Measurements from ENCODE around the gene CALD1.

CALD1 gene, protein sequence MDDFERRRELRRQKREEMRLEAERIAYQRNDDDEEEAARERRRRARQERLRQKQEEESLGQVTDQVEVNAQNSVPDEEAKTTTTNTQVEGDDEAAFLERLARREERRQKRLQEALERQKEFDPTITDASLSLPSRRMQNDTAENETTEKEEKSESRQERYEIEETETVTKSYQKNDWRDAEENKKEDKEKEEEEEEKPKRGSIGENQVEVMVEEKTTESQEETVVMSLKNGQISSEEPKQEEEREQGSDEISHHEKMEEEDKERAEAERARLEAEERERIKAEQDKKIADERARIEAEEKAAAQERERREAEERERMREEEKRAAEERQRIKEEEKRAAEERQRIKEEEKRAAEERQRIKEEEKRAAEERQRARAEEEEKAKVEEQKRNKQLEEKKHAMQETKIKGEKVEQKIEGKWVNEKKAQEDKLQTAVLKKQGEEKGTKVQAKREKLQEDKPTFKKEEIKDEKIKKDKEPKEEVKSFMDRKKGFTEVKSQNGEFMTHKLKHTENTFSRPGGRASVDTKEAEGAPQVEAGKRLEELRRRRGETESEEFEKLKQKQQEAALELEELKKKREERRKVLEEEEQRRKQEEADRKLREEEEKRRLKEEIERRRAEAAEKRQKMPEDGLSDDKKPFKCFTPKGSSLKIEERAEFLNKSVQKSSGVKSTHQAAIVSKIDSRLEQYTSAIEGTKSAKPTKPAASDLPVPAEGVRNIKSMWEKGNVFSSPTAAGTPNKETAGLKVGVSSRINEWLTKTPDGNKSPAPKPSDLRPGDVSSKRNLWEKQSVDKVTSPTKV

DNA sequence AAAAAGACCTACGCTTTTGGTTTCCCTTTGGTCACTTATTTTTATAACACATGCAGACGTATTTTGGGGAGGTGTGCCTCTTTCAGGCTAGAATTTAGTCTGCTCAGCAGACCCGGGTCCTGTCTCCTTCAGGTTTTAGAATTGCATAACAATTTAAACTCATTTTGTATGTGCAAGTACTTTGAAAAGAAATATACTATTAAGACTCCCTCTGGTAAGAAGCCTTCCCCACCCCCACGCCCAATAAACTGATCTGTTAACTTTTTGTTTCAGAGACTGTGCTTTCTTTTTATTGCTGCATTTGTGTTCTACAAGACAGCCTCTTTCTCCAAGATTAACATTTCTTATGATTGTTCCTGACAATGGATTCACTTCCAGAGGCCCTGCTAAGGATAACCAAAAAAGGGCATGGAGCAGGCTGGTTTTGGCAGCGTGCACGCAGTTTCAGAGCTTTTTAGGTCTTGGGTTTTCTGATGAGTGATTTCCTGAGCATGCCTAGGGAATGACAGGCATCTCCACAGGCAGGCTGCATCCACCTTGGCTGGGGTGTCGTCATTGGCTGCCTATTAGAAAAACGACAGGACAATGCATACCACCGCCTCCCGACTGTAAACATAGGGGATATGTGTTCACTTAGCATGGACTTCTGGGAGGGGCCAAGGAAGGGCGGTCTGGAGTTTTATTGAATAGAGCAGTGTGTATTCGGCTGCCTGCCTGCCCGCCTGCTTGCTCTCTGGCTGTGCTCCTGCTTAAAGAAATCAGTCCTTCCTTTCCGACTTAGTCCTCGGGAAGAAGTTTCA, at the start of gene CALD1:
TSS of gene CALD1 (plus strand) at position 694 of the 800 bp plus-strand sequence. CDS start 88,100 bp downstream, outside the sequence.
- no peak for DNase-seq

DNA sequence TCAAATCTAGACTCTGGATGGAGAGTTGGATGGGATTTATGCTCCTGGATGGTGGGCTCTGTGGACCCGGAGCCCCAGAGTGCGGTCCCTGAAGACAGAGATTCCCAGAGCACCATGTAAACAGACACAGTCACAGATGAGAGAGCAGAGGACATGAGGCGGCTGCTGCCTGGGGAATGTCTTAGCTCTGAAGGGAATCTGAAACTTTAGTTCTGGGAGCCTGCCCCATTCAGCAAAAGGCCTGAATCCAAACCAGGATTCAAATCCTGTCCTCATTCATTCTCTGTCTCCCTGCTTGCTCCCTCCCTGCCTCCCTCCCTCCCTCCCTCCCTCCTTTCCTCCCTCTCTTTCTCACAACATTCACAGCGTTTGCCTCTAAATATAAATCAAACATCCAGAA, 49.5 kb upstream of the CALD1 start:
- DNase-seq = no peak

DNA sequence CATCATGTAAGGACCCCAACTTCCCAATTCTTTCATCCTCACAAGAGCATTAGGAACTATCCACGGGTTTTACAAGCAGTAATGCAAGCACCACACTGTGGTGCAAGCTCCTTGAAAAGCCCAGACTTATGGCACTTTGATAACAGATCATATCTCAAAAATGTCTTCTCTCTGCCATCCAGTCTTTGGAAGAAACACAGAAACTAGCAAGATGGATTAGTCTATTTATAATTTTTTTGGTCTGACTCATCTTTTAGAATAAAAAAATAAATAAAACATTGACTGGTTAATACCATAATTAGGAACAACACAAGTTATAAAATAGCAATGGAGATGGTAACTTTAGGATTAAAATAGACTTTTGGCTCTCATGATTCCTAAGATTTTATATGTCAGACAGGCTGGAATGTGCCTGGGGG, 49.0 kb upstream of the CALD1 start:
- DNase-seq = no peak

DNA sequence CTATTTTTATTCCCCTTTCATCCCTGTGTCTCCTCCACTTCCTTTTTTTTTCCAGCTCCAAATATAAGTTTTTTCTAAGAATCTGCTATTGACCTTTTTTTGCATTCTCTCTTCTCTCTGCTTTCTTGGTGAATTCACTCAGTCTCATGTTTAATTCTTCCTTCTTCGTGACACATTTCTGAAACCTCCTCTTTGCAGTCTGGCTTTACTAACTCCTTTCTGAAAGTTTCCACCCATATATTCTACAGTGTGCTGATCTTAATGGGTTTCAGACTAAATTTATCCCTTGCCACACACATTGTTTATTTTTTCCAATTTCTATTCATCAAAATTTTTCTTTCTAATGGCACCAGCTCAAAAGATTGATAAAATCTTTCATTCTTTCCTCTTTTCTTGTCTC, 47.8 kb upstream of the CALD1 start:
- DNase-seq = no peak

DNA sequence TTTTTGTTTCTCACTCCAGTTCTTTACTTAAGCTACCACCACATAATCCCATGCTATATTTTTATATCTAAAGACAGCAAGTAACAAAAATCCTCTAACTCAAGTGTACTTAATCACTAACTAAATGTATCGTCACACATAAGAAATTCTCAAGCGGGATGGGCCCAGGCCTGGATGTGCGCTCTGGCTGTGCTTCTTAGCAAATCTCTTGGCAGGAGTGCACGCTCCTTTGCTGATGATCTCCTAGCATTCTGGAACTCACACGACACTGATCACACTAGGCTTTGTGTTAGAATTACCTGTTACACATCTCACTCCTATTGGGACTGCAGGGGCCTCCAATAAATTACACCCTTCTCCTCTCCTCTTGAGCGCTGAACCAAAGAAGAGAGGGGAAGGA, 46.7 kb upstream of the CALD1 start:
- no peak for DNase-seq

DNA sequence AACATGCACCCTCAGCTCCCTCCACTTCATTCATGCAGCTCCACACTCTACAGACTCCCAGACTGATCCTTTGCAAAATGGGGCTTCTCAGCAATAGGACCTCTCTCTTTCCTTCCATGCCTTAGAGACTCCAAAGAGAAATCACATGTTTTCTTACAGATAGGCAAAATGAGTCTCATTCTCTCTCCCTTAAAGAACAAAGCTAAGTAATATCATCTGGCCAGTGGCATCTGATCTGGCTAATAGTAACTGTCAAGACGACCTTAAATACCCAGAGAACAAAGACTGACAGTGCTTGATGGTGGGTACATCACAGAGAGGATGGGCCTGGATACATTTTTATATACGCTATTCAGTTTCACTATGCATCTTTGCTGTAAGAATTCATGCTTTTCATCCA, 43.1 kb upstream of the CALD1 start:
- DNase-seq = no peak

DNA sequence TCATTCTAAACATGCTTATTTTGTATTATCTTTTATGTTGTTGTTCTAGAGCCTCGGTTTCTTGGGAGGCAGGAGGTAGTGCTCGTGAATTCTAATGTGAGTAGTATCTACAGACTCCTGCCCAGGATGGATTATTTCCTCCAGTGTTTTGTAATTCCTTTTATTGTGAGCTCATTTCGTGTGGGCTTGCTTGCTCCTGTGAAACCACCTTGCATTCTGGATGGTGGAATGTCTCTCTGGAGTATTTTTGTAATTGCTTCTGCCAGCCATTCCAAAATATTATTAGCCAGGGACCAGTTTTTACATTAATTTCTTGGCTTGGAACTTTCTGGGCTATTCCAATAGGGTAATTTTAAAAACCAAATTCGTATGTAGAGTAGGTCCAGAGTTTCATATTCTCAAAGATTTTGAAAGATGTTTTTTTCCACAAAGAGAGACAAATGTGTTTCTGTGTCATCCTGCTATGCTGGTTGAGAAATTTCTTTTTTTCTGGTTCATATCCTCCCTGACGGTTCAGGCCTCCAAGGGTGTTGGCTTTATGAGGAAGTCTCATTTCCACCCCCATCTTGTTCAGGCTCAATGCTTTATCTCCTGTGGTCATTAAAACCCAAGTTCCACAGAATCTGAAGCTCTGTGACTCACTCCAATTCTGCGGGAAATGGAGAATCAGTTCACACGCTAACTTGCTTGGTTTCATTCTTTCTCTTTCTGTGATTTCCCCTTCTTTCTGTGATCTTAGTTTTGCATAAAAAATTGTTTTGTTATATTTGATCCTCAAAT, 41.7 kb upstream of the CALD1 start:
- DNase-seq = peak; percentile 30

DNA sequence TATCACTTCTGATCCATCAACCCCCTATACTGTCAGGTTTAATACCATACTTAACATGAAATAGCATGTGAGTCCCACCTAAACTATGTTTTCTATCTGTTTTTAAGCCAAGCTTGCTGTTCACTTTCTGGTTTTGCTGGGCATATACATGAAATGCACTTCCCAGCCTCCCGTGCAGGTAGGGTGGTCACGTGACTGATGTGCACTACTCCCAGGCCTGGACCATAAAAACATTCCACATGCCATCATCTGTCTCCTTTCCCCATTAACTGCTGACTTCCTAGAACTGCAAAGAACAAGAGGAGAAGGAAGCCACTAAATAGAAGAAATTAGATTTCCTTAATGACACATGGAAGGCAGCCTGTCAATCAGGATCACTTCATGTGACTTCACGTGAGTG, 40.1 kb upstream of the CALD1 start:
- DNase-seq = no peak

DNA sequence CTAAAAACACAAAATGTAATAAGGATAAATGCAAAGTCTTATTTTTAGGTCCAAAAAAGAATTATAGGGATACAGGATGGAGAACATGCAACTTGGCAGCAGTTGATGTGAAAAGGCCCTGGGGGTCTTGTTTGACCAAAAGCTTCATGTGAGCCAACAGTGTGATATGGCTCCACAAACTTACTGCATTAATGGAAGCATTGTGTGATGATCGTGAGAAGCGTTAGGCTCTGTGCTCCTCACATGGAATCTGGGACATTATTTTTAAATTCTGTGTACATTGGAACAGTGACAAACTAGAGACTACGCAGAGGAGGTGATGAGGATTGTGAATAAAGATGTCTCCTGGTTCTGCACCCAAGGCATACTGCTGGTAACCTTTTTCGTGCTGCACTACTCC, 39.1 kb upstream of the CALD1 start:
- no peak for DNase-seq

DNA sequence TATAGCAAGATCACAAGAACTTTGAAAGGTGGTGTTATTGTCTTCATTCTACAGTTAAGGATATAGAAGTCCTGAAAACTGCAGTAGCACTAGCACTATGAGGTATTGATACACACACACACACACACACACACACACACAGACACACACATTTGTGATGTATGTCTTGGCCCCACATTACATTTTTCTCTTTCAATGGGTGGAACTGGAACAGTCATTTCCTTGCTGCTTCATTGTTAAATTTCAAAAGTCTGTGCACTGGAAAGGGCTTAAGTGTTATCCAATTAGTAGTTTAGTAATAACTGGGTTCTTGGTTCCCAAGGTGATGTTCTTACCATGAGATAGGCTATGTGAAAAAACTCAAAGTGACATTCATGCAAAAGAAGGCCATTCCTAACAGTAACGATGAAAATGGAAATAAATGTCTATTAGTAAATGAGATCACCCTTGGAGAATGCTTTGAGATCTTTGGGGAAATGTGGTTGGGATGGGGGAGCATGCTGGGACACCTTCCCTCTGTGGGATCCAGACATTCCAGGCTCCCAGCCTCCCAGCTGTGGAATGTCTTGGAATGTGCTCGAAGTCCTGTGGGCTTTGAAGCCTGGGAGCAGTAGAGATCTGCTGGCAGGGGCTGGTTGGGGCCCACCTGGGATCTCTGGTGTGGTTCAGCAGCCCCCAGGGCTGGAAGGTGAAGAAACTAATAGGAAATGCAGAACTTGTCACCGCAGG, 37.4 kb upstream of the CALD1 start:
- DNase-seq = no peak

DNA sequence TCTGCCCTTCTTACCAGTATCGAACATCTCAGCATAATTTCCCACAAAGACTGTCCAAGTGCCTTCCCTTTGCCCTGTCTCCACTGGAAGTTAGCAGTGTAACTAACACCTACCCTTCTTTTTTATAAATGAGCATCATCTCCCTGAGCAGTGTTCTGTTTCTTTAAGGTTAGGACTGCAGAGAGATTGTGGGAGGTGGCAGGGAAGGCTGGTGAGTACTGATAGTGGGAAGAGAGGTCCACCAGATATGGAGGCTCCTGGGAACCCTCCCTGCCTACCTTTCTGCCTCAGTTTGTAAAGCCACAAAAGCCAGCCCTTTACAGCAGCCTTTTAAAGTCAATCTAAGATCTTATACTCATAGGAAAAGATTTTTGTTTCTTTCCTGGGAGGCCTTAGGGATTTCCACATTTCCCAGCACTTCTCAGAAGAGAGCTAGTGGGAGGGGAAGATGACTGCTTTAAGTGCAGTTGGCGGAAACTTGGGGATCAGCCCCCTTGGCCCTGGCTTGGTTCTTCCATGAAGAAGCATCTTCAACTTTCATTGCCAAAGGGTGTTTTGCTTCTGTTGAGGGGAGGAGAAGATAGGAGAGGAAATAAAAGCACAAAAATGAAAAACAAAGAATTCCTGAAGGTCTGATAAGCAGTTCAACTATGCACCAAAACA, 36.6 kb upstream of the CALD1 start:
- peak; percentile 12 for DNase-seq

DNA sequence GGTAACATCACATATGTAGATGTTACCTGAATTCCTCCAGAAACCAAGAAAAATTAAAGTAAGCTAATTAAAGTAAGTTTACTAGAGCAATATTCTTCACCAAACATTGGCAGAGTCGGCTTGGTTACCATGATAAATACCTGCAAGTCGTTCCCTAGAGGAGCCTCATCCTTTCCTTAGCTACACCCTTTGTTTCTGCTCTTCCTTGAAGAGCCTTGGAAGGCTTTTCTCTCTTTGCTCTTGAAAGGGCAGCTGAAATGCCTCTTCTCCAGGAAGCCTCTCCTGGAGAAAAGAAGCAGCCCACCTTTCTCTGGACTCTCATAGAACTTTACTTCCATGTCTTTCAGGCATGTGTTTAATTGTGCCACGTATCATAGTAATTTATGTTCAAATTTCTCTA, 34.9 kb upstream of the CALD1 start:
- DNase-seq = no peak

DNA sequence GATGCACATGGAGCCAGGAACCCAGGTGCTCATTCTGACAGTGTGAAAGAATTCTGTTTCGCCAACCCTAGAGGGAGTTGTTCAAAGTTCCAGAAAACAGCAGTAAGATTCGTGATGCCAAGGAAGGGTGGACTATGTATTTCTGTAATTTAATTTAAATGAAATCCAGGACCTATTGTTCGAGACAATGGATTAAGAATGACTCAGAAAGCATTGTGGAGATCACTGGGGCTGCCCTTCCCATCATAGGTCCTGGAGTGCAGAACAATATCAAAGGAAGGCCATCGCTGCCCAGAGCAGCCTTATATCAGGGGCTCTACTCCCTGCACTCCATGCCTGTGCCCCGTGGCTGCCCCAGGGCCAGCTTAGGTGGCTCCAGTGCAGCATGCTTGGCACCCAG, 32.1 kb upstream of the CALD1 start:
- DNase-seq = no peak

DNA sequence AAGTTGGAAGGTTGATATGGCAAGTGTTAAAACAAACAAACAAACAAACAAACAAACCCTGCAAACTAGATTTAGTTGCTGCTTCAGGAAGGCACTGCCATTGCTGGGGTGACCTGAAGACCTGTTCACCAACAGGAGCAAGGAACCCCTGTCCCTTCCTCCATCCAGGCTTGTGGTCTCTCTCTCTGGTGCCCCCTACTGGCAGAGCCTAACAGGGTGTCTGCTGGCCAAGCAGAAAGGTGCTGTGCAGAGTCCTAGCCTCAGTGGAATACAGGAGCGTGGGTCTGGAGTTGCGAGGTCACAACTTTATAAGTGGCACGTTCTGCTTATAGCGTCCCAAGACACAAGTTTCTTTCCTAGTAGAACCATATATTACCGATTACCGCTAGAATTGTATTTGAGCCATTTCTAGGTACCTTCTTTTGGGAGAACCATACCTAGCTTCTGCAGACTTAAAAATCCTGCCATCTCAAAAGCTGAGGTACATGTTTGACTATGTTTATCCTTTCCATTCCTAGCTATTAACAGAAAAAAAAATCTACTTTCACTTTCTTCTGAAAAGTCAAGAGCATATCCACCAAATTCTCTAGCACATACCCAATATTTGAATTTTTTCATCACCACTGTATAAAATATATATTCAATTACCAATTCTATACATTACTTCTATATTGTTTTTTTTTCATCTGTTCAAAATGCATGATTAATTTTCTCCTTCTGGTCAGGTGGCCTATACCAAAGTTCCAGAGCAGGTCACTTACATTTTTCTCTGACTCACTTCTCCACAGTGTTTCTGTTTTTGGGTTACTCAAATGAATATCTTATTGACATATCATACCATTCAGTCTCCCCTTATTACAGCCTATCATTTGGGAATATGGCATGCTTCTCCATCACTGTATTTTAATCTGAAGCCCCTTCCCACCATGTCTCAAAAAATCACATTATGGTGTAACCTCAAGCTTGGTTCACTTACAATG, 29.1 kb upstream of the CALD1 start:
- DNase-seq = peak; percentile 77

DNA sequence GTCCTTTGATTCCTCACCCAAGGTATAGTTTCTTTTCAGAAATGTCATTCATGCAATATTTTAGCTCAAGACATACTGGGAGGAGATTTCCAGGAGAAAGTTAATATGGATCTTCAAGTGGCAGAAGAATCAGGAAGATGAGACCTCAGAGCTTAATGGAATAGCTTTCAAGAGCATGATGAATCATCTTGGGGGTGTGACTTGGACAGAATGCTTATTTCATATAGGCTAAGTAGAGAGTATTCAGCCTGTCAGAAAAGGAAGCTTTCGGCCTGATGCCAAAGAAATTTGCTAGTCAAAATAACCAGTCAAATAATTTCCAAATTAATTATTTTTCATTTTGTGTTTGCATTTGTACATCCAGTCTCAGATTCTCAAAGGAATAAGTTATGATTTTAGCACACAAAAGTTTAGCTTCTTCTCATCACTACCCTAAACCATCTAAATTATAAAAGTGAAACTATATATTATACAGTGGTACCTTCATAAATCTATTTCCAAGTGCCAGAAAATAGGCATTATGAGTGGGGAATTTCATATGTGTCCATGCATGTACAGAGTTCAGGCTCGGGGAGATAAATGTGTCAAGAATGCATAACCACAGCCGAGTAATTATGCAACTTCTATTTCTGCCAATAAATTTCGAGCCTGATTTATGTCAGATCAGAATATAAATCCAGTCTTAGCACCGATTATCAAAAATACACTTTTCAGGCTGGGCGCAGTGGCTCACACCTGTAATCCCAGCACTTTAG, 27.3 kb upstream of the CALD1 start:
- no peak for DNase-seq

DNA sequence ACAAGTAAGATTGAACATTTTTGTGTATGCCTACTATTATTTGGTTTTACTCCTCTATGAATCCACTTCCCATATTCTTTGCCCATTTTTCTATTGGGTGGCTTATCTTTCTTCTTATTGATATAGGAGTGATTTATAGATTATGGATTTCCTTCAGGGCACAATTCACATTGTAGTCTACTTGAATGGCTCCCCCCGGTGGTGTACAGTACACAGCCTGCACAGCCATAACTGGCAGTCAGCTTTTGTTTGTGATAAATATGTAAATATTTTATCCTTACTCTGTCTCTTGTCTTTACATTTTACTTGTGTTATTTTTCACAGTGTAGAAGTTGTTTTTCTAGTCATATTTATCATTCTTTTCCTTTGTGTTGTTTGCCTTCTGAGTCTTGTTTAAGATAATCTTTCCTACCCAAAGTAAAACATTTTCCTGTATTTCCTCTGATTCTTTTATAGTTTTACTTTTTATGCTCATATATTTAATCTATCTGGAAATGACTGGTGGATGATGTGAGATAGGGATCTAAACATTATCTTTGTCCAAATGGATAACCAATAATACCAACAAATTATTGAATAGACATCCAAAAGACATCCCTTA, 23.9 kb upstream of the CALD1 start:
- DNase-seq = peak; percentile 42

DNA sequence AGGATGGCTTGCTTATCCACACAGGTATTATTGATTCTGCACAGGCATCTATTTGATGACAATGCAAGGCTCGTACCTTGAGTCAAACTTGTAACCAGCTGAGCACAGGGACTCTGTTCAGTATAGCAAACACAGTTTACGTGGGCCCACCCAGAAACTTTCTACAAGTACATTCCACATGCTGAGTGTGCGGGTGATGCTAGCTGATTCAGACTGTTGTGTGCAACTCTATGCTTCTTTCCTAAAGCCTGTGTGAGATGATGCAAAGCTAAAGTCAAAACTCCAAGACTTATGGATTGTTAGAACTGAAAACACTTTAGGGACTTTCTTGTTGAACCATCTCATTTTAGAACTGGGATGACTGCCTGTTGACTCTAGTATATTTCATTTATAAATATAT, 21.5 kb upstream of the CALD1 start:
- no peak for DNase-seq

DNA sequence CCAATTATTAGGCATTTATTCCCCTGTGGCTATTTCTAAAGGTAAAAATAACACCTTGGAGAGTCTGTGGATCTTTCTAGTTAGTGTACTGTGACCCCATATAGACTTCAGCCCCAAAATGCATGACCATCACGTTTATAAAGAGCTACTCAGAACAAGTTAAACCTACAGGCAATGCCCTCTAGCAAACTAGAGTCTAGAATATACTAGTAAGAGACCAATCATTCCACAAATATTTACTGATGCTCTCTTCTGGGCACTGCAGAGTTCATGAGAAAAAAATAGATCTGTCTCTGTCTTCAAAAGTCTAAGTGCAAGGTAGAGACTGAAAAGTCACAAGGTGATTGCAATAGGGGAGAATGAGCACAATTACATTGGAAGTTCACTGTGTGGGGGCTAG, 20.5 kb upstream of the CALD1 start:
- DNase-seq = no peak

DNA sequence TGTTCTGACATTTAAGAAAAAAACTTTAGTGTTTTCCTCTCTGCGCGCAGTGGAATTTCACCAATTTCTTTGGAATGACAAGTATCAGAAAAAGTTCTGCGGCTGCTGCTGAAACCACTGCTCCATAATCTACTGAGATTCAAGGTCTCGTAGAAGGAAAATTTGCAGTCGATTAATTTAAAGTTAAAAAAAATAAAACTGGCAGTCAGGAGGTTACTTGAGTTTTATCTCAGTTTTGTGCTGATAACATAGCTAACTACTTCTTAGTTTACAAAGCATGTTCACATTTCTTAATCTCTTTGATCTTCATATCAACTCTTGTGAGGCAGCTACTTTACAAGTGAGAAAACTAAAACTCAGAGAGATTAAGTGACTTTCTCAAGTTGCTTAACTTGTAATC, 18.2 kb upstream of the CALD1 start:
- DNase-seq = no peak

All from hematopoietic multipotent progenitor cell treated with erythropoietin and hydrocortisone succinate and interleukin-3 and kit ligand, for 6 days (in vitro differentiated cells).